IPS DF 19.7 (cell line): ENCODE measurements around the gene NSF.
"Not testable (repeated sequence)": the region's sequence is repeated elsewhere in the genome, so short reads cannot be mapped to it uniquely, and the experiment has no call there.

Experiments used
- DNase-seq: peaks from one replicate; pipeline ENCODE4 v3.0.0-alpha.2; 2013; ENCODE audit warnings: low read depth, low spot score

Gene NSF

DNA sequence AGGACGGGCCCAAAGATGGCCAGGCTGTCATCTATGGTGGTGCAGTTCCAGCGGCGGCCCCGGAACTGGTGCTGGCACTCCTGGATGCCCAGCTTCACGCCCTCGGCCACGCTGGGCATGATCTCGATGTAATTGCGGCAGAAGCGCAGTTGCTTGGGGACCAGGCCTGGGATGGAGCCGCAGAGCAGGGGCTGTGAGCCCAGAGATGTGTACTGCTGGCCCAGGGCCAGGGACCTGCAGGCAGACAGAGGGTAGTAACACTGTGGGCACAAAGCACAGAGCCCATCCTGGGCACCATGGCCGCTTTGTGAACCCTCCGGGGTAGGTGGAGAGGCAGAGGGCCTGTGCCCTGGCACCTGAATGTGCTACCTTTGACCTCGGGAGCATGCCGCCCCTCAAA, 183.2 kb downstream of the NSF start:
- DNase-seq, result no peak

DNA sequence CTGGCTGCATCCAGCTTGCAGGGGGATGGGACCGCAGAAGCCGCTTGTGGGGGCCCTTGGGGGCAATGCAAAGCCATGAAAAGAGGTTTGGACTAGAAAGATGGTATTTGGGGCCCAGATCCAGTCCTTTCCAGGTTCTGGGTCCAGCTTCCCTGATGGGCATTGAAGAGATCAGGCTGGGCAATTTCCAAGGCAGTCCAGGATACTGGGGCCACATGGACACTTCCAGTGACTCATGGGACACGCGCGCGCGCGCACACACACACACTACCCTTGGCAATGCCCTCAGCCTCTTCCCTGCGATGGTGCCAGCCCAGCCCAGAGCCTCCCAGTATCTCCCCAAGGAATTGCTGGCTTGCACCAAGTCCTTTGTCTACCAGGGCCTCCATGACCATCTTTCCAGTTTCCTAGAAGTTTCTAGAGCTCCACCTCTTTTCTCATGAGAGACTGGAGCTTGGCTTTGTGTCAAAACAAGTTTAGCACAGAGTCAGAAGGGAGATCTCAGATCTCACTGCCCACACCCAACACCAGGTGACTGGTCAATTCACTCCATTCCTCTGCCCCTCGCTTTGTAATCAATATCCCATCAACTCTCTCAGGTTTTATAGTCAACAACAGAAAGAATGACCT, 183.8 kb downstream of the NSF start:
- no peak for DNase-seq

DNA sequence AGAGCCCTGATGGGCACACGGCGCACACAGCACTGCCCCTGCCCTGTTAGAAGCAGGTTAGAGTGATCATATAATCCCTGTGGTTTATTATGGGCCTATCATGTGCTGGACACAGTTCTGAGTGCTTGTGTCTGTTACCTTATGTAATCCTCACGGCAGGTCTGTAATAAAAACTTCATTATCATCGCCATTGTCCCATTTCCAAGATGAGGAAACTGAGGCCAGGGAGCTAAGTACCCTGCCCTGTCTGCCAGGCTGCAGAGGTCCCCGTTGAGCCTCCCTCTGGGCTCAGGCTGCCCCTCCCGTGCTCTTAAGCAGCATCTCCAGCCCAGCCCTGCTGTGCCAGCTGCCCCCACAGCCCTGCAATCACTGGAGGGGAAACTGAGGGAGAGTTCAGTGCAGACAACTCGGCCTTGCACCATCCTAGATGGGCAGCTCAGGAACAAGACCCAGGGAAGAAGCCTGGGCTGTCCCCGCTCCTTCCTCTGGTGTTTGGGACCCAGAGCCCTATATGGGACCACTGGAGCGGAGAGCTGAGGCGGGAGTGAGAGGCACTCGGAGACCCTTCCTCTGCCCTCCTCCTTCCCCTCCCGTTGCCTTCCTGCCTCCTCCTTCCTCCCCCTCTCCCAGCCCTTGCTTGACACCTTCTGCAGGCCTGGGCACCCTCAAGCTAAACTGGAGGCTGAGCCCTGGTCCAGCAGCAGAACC, 186.0 kb downstream of the NSF start:
- no peak for DNase-seq

DNA sequence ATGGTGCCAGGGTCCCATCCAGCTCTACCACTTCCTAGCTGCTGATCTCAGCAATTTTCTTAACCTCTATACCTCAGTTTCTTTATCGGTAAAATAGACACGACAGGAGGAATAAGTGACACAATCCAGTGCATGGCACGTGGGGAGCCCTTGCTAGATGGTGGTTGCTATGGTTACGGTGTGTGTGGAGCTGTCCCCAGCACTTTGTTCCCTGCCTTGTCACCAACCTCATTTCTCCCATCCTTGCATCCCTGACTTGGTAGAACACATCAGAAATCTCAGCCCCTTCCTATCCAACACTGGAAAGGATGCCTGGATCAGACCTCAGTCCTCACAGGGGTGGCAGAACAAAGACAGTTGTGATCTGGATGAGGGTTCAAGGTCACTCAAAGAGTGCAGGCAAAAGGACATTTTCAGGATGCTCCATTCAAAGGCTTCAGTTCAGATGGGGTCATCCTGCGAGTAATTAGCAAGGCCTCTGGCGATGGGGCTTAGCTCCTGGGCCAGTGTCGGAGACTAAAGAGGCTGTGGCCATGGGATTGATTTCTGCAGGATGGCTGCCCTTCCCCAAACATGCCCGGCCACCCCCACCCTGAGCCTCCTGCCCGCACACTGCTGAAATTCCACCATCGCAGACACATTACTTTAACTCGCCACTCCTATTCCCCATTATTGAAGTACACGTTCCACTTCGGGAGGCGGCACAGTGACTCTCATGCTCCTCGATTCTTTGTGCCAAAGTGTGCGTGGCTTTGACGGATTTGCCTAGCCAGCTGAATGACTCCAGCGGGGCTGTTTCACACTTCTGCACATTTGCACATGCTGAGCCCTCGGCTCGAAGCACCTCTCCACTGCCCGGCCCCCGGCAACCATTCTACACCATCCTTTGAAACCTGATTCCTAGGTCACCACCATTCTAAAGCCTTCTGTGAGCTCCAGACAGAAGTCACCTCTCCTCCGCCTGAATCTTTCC, 187.8 kb downstream of the NSF start:
- DNase-seq, result no peak

DNA sequence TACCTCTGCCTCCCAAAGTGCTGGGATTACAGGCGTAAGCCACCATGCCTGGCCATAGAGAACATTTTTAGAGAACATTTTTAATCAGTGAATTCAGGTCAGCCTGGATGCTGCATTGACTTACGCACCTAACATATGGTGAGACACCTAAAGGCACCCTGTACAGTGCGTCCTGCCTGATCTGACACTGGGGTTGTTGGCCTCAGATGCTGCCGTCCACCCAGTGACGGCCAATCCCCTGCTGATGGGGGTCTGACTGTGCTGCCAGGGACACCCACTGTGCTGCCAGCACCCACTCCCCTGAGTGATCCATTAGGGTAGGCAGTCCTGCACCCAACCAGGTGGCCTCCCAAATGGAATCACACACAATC, 189.5 kb downstream of the NSF start:
- no peak for DNase-seq

DNA sequence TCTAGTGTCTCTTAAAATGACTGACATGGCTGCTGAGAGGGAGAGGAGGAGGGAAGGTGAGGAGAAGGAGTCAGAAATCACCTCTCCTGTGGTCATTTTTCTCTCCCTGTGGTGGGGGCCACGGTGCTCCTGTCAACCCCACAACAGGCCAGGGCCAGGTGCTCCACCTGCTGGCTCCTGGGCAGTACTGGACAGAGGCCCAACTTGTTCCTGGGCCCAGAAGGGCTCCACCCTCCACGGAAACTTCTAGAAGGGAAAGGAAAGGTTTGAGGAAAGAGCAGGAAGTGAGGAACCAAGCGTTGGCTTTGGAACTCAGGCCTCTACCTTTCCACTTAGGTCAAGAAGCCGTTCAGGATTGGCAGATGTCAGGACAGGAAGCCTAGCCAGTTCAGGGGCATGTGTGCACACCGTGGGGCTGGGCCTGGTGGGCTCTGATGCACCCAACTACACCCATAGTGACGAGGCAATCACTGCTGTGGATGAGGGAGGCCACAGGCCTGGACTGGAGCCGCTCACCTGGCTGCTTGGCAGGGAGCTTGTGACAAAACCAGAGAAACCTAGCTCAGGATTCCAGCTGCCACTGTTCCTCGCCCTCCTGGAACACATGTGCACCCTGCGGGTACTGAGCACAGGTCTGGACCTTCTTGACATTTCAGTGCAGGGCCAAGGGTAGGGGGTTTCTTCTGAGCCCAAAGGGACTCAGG, 191.9 kb downstream of the NSF start:
- DNase-seq, result no peak

DNA sequence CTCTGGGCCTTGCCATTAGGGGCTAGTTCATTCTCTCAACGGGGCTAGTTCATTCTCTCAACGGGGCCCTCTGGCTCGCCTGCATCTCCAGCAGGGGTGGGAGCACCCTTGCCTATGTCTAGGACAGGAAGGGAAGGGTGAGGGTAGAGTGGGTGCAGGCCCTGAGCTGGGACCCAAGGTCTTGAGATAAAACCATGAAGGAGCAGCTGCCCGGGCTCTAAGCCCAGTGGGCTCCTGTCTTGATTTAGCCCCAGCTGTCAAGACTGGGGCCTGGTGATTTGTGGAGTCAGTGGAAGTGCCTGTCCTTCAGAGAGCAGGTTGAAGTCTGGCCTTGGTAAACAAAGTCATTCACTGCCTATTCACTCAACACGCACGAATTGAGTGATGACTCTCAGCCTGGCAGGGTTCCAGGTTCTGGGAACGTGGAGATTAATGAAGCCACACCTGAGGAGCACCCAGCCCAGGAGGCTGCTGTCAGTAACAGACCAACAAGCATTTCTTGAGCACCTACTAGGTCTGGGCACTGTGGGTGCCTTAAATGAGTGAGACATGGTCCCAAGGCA, 192.6 kb downstream of the NSF start:
- DNase-seq, result no peak

DNA sequence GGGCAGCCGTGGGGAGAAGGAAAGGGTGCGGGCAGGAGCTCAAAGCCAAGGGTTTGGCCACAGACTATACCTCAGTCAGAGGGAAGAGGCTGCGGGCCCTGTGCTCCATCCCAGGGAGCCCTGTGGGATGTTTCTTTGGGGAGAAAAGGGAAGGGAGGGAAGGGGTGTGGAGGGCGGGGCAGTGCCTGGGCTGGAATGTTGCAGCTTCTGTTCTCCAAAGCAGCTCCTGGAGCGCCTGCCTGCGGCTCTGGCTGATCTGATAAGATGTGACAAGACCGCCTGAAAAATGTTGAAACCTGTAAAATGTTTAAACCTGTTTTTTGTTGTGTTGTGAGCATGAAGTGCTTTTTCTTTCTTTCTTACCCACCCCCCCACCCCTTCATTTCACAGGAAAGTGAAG, 195.2 kb downstream of the NSF start:
- no peak for DNase-seq

DNA sequence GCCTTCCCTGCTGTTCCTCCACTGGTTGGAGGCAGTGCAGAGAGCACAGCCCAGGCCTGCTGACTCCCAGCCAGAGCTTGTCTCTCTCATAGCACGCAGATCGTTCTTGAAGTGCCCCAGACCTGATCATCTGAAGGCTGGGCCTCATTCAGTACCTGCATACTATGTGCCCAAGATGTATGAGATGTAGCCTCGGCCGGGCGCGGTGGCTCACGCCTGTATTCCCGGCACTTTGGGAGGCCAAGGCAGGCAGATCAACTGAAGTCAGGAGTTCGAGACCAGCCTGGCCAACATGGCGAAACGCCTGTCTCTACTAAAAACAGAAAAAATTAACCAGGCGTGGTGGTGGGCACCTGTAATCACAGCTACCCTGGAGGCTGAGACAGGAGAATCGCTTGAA, 197.0 kb downstream of the NSF start:
- DNase-seq, result no peak

DNA sequence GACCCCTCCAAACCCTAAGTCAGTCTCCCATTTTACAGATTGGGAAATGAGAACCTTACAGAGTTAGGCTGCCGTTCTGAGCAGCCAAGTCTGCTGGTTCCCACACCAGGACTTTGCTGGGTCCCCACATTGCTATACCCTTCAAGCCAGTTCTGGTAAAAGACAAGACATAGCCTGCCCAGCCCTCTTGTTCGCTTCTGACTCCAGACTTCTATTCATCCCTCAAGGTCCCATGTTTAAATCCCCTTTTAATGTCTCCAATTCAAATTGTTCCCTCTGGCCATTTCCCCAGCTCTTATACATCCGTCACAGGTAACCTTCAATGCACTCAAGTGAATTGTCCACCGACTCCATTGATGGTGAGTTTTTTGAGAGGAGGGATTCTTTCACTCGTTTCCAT, 197.8 kb downstream of the NSF start:
- no peak for DNase-seq

DNA sequence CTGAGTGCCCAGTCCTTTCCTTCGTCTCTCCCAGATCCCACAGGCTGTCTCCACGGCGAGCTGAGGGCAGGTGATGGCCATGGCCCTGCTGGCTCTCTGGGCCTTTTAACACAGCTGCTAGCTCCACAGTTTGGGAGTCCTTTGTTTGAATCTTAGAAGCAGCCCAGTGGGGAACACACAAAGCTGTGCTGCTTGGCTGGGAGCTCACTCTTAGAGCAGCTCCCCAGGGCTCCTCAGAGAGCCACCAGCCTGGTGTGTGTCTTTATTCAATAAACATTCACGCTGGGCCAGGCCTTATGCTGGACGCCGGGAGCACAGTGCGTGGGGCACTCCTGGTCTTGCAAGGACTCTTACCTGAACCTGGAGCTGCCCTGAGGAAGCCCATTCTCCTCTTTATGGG, 198.3 kb downstream of the NSF start:
- DNase-seq, result no peak

DNA sequence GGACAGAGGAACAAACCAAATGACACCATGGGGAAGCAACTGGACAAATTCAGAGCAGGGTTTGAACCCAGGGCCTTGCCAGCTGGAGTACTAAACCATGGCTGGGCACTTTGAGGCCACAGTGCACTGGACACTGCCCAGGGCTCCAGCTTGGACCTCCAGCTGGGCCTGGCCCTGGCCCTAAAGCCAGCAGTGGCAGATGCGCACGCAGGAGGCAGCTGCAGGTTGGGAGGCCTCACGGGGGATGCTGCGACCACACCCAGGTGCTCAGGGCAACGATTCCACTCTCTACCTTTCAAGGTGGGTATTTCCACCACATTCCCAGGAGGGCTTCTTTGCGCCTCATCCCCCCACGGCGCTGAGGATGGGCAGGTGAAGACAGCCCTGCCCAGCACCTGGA, 199.1 kb downstream of the NSF start:
- DNase-seq, result no peak

DNA sequence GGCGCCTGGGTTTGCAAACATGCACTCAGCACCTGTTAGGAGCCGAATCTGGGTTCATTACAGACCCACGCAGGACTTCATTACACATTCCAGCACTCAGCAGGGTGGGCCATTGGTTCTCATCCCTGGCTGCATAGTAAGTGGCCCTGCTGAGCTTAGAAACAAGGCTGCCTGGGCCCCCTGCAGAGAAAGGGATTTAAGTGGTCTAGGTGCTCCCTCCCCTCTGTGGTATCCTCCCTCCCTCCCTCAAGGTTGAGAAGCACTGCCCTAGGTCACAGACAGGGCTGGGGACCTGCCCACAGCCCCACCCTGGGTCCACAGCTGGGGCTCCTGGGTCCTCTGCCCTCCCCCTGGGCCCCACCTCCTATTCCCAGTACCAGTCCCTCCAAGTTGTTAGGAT, 199.7 kb downstream of the NSF start:
- DNase-seq, result no peak

DNA sequence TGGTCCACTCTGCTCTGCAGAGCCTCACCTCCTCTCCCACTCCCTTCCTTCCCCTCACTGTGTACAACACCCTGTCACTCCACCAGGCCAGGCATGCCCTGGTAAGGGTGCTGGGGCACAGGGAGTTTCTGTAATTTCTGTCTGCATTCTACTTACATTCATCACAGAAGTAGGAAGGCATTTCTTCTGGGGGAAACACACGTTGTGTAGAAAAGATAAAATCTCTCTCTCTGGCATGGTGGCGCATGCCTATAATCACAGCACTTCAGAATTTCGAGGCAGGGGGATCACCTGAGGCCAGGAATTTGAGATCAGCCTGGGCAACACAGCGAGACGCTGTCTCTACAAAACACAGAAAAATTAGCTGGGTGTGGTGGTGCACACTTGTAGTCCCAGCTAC, 201.1 kb downstream of the NSF start:
- DNase-seq, result no peak

DNA sequence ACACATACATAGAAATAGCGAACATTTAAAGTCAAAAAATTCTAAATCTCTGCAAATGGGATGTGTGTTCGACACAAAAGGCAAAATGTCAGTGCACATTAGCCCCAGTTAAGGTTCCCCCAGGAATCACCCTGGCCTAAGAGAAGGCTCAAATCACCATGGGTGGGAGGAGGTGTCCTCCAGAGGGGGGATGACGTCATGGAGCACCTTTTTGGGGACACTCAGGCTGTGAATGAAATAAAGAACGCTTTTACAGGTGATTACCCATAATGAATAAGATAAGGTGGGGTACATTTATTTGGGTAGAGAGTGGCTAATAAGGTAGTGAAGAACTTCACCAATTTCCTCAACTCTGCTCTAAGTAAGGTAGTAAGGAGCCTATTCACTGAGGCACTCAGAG, 201.6 kb downstream of the NSF start:
- DNase-seq, result no peak

DNA sequence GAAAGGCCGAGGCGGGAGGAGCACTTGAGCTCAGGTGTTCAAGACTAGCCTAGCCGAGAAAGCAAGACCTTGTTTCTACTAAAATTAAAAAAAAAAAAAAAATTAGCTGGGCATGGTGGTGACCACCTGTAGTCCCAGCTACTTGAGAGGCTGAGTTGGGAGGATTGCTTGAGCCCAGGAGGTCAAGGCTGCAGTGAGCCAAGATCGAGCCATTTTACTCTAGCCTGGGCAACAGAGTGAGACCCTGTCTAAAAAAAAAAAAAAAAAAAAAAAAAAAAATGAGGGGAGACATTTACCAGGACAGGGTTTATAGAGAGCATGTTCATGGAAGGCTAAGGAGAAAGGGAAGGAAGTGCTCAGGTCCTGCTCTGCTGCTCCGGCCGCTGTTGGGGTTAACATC, 202.6 kb downstream of the NSF start:
- not testable (repeated sequence) for DNase-seq

DNA sequence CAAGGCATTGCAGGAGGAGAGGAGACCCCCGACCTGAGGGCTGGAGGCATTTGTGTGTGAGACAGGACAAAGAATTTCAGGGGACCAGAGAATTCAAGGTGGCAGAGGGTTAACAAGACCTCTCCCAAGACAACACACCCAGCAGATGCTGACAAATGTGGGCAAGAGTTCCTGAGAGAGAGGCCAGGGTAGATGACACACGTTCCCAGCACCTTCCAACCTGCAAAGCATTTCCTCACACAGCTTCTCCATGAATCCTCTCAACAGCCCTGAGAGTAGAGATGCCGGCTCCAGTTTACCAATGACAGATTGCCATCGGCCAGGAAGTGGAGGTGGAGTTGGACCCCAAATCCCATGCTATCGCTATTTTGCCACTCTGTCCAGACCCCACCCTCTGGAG, 203.1 kb downstream of the NSF start:
- no peak for DNase-seq

DNA sequence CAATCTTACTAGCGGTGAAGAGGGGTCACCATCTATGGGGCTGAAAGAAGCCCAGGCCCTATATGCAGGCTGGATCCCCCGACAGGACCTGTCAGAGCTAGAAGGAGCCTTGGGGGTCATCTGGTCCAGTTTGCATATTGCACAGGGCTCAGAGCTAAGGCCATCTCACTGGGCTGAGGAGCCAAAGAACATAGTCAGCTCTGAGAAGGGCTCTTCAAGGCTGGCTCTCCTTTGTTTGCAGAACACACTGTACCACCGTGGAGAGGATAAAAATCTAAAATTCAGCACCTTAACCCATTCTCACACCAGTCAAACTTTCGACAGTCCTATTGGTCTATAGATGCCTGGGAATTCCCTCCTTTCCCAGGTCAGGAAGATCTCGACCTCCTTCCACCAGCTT, 203.8 kb downstream of the NSF start:
- no peak for DNase-seq

DNA sequence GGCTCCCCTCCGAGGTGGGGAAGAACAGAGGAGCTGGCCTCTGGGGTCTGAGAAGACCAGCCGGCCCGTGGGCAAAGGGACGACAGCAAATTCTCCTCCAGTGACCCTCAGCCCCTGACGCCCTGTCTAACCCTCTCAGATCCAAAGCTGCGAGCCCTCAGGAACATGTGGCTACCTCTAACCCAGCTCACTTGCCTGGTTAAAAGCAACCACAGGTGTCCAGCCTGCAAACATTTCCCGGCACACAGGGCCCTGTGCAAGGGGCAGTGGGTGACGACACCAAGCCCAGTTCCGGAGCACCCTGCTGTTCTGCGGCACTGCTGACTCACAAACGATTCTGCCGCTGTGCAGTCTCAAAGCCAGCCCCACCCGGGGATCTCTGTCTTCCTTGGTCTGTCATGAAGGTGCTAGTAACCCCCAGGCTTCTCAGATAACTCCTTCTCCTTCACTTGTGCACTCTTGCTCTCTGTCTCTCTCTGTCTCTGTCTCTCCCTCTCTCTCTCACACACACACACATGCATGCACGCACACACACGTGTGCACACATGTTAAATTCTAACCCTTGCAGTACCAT, 205.0 kb downstream of the NSF start:
- no peak for DNase-seq

DNA sequence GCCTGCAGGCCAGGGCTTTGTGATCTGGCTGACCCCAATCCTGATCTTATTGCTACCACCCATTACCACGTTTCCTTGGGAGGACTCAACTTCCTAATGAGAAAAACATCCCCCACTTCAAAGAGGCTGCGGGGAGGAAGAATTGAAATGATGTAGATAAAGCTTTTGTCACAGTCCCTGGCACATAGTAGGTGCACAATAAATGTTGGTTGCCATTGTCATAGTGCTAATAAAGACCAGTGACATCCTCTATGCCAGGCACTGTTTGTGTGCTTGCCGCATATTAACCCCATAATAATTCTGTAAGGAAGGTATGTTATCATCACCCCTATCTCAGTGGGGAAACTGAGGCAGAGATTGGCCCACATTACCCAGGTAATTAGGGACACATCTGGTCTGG, 205.6 kb downstream of the NSF start:
- no peak for DNase-seq

DNA sequence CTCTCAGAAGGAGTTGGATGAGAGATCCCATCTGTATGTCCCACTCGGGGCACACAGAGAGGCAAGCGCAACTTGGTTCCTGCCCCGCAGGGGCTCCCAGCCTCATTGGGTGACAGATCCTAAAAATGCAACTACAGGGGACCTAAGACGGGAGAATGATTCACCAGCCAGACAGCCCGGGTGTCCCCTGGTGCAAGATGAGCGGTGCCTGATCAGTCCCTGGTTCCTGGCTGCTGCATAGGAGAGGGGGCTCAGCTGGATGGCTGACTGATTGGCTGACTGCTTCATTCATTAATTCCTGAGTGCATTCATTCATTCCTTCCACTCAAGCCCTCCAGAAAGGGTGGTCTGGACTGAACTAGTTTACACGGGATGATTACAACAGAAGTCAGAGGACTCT, 206.1 kb downstream of the NSF start:
- no peak for DNase-seq
